Endometrial microvascular endothelial cells (primary cell): ENCODE measurements around the gene CFAP410. TPM values are rescaled to one million over a fixed set of nuclear protein-coding genes. Genes with fewer than 3 reads are reported as not detected.
"Not testable (repeated sequence)": the region's sequence is repeated elsewhere in the genome, so short reads cannot be mapped to it uniquely, and the experiment has no call there.

ENCODE experiments used
- in situ Hi-C: cut with HindIII; loops from 2 replicates; pipeline ENCODE4 v1.10.0; 2017; ENCODE audit warnings: low sequenced_read_pairs, low pct_unique_long_range_greater_than_20kb; ENCODE audit errors: inconsistent ontology term
- total RNA-seq: library from RNA; depleted of rRNA; stranded (reverse); fragments of >200 nt; gene quantifications from one replicate; pipeline ENCODE4 v1.2.3, GENCODE V29; 2015; ENCODE audit errors: inconsistent ontology term

The CFAP410 gene
- total RNA-seq, 1 donor from 2014 or later: 5.6 TPM

DNA sequence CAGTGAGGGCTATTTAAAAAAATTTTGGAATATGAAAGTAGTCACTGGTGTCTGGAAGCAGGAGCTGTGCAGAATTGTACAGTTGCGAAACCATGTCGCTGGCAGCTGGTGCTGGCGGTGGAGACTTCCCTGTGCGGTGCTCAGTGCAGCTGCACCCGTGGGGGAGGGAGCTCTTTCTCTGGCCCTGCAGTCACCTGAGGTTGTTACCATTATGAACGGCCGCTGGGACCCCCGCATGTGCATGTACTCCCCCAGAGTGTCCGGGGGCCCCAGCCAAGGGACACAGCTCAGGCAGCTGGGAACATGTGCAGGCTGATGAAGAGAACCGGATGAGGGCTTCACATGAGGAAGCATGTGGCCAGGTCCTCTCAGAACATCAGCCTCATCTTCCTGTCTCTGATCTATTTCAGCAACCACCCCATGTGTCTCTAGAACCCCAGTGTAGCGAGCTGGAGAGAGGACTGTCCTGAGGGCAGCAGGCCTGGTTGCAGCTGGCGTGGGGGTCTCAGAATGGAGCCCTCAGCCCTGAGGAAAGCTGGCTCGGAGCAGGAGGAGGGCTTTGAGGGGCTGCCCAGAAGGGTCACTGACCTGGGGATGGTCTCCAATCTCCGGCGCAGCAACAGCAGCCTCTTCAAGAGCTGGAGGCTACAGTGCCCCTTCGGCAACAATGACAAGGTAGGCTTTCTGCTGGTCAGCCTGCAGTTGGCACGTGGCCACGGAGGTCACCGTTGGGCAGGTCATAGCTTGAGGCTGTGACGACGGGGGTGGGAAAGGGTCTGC lies 14.2 kb upstream of the CFAP410 start, which contains the start of gene TRPM2:
Gene TRPM2 (plus strand): TSS at position 431 of the 780 bp plus-strand sequence. CDS start 80 bp downstream, at position 511.
- in situ Hi-C loops: no loop called here

DNA sequence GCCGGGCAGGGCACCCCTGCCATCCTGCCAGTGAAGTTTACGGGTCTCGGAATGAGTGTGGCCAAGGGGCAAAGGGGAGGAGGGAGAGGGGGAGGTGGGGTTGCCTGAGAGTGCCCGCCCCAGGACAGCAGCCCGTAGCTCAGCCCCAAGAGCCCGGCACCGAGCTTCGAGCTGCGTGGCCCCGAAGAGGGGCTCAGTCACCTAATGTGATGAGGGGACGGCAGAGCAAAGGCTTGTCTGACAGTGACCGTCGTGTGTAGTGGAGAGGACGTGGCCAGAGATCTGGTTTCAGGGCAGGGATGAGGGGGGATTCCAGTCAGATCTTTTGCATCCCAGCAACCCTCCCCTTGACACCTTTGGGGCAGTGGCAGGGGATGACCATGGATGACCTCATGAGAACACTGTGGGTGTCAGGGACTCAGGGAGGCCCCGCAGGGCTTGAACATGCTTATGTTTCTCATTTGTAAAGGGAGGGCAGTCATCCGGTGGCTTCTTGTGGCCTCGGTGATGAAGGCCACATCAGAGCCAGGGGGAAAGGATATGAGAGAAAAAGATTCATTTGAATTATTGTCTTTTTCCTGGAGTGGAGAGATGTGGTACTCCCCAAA lies 13.2 kb upstream of the CFAP410 start:
- in situ Hi-C loops: no loop called here

DNA sequence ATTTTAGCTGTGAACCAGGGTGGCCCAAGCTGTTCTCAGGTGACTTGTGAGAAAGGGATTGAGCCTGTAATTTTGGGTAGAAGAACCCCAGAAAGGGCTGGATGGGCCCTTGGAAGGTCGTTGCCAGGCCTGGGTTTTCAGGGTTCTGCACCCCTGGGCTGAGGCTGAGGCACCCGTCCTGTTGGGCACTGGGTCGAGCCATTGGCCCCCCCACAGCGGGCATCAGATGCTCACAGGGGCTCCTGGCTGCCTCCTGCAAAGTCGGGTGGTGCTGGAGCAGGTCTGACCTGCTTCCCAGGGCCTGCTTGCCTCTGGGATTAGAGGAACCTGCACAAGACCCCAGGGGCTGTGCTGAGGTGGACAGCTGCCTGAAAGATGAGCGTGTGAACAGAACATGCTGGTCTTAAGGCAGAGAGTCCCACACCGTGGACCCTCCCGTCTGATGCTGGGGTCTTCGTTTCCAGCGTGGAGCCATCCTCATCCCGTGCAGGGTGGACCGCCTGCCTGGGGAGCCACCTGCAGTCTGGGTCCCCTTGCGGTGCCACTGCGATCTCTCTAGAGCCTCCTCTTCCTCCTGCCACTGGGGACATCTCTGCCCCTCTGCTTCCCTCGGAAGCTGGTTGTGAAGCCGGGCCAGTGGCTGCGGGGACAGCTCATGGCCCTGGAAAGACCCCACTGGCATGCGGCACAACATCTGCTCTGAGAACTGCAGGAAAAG lies 12.5 kb upstream of the CFAP410 start:
- in situ Hi-C loops: no loop called here

DNA sequence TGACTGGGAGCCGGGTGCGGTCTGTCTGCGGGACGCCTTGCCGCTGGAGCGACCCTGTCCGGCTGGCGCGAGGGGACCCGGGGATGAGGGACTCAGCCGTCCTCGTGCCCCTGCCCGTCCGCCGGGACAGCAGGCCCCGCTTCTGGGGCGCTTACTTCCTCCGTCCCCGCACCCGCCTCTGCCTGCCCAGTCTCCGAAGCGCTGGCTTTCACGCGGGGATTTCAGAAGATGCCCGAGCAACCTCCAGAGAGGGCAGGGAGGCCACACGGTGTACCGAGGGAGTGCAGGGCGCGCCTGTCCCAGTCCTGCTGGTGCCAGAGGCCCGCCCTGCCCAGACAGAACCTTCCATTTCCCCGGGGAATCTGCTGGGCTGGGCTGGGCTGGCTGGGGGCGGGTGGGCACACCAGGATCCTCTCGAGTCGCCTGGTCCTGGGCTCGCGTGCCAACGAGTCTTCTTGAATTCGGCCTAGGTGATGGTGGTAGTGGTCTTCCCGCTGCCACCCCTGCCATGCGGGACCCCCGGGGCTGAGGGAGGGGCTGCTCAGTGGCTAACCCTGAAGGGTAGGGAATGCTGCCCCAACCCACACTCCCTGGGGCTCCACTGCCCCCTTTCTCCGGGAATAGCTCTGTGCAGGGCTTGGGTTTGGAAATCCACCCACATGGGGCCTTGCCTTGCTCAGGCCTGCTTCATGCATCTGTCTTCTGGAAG lies 11.7 kb upstream of the CFAP410 start:
- in situ Hi-C loops: no loop called here

DNA sequence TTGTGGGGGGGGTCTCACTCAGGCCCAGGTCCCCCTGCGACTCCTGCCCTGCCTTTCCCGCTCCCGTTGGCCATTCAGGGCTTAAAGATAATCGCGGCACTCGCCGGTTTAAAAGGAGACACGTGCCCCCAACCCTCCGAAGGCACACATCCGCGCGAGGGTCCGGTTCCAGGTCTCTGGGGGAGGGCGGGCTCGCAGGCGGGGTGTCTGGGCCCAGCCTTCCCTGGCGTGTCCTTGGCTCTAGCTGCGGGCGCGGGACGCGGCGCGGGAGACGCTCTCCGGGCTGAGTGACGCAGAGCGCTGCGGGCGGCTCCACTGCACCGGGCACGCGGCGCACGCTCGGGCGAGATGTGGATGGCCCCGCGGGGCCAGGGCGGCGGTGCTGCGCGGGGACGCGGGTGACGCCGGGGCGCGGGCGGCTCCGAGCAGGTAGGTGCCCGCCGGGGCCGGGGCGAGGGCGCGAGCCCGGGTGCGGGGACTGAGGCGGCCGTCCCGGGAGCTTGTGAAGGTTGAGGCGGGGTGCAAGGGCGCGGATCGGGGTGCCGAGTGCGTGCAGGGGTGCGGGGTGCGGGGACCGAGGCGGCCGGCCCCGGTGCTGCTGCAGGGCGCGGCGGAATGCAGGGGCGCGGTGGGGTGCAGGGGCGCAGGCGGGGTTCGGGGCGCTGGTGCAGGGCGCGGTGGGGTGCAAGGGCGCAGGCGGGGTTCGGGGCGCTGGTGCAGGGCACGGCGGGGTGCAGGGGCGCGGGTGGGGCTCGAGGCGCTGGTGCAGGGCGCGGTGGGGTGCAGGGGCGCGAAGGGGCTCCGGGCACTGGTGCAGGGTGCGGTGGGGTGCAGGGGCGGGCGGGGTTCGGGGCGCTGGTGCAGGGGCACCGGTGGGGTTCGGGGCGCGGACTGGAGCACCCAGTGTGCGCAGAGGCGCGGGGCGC lies 10.9 kb upstream of the CFAP410 start:
- in situ Hi-C loops: no loop called here

DNA sequence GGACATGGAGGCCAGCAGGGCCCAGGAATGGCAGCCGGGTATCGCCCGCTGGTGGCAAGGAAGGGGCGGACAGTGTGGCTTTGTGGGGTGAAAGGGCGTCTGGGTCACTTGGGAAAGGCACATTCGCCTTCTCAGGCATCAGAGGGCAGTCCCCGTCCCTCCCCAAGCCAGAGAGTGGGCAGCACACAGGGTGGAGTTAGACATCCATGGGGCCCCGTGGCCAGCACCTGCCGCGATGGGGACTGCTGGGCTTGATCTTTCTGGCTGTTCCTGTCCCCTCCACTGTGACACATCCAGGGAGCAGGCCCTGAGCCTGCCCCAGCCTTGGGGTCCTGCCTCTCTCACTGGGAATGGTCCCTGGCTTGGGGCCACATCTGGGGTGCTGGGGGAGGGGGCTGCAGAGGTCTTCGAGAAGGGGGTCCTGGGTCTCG lies 10.2 kb upstream of the CFAP410 start:
- in situ Hi-C loops: no loop called here

DNA sequence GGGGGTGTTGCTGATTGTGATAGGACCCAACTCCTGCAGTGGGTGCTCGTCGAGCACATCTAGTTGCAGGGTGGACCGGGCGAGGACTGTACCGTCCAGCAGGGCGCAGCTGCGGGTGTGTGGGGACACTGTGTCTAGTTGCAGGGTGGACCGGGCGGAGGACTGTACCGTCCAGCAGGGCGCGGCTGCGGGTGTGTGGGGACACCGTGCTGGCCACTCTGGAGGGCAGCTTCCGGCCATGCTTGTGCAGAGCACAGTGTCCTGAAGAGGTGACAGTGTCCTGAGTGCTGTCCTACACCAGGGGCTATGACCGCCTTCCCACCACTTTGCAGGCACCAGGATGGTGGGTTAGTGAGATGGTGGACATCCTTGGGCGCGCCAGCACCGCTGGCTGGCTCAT lies 9.7 kb upstream of the CFAP410 start:
- in situ Hi-C loops: no loop called here

DNA sequence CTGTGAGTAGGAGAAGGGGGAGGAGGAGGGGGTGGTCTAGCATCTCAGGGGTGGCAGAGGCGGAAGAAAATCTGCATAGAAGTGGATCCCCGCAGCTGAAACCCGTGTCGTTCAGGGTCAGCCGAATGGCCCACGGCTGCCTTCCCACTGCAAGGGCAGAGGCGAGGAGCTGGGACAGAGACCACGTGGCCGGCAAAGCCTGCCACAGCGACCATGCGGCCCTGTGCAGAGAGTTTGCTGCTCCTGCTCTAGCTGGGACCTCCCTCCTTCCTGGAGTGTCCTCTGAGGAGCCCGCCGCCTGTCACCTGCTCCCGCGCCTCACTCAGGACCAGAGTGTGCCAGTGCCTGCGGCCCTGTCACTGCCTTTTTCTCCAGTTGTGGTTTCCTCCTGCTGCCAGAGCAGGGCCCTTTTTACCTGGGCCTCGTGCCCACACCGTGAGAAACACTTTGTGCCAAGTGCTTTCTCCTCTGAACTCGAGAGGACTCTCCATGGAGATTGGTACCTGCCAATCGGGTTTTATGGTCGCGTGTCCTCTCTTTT lies 8.8 kb upstream of the CFAP410 start:
- in situ Hi-C loops: no loop called here

DNA sequence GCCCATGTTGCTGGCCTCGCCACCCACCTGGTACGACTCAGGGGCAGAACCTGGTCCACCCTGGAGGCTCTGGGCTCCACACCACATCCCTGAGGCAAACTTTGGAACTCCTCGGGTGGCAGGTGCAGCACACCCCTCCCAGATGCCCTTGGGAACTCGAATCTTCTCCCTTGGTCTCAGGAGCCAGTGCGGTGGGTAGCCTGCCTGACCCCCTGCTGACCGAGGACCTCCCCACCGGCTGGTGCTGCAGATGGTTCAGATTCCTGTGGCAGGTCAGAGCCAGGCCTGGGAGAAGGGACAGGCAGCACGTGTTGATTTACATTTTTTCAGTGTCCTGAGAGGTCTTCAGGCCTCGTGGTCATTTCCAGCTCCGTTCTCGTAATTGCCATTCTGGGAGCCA lies 6.3 kb upstream of the CFAP410 start:
- in situ Hi-C loops: no loop called here

DNA sequence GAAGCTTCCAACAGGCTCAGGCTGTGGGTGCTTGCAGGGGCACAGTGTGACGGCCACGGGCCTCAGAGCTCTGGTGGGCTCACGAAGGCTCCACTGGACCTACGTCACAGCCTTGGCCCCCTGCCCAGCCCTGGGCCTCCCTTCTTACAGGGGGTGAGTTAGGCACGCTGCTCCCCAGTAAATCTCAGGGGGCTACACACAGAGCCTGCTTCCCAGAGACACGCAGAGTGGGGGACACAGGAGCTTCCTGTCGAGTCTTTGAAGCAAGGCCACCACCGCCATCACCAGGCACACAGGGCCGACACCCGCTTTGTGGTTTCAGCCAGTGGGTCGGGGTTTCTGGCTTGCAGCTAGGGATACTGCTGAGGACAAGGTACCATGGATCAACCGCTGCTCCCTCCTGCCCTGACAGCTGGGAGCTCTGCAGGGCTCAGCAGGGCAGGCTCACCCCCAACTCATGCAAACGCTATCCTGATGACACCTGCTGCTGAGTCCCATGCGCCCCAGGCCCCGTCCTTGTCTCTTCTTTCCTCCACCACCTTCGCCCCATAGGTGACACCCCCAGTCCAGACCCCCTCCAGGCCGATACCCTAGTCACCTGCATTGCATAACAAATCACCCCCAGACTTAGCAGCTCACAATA lies 5.5 kb upstream of the CFAP410 start:
- in situ Hi-C loops: no loop called here

DNA sequence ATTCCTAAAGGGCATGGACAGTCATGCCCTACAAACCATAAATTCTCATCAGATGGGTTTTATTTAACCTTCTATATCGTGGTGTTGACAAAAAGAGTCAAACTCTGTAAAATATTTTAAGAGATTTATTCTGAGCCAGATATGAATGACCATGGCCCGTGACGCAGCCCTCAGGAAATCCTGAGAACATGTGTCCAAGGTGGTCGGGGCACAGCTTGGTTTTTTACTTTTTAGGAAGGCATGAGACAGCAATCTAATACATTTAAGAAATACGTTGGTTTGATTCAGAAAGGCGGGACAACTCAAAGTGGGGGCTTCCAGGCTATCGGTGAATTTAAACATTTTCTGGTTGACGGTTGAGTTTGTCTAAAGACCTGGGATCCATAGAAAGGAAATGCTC lies 3.8 kb upstream of the CFAP410 start:
- in situ Hi-C loops: not testable (repeated sequence)

DNA sequence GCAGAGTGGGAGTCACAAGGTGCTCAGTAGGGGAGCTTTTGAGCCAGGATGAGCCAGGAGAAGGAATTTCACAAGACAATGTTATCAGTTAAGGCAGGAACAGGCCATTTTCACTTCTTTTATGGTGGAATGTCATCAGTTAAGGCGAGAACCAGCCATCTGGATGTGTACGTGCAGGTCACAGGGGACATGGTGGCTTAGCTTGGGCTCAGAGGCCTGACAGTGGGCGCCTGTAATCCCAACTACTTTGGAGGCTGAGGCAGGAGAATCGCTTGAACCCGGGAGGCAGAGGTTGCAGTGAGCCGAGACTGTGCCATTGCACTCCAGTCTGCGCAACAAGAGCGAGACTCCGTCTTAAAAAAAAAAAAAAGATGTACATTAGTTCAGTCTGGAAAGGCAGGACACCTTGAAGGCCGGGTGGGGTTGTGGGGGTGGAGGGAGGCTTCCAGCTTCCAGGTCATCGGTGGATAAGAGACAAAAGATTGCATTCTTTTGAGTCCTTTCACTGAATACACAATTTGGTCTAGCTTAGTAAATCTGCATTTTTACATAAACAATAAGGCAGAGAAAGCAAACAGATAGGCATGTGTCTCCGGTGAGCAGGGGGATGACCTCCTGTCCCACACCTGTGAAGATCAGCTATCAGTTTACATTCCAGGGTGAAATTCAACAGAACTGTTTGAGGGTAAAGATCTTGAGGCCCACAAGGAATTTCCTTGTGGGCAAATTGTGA lies 2.7 kb upstream of the CFAP410 start:
- in situ Hi-C loops: not testable (repeated sequence)

DNA sequence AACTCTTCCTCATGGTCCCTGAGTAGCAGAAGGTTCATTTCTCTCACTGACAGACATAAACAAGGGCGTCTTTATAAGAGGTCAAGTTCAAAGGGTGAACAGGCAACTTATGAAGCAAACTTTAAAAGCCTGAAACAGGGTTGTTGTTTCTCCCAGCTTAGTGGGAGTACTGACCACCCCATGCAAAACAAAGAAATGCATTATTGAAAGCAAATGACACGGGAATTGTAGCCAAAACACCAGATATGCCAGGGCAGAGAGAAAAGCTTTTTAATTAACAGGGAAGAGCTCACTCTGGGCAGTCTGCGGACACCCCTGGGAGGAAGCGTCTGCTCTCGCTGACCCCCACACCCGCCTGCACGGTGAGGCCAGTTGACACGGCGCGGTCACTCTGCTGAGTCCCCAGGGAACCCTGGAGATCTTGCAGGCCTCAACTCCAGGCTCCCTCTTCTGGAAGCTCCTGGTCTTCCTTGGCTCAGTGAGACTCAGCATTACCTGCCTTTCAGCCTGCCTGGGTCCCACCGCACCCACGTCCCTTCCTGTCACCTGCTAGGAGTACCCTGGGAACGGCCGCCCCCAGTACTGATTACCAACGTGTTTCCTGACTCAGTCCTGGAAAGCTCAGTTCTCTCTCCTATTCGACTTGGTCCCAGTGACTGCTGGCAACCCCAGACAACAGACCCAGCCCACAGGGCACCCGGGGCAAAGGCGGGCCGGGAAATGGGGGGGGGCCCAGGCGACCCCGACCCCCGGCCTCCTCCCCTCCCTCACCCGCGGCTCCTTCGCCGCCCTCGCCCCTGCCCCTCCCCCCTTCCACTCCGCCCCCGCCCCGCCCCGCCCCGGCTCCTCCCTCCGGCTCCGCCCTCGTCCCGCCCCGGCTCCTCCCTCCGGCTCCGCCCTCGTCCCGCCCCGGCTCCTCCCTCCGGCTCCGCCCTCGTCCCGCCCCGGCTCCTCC lies 972 bp downstream of the CFAP410 start:
- in situ Hi-C loops: no loop called here

DNA sequence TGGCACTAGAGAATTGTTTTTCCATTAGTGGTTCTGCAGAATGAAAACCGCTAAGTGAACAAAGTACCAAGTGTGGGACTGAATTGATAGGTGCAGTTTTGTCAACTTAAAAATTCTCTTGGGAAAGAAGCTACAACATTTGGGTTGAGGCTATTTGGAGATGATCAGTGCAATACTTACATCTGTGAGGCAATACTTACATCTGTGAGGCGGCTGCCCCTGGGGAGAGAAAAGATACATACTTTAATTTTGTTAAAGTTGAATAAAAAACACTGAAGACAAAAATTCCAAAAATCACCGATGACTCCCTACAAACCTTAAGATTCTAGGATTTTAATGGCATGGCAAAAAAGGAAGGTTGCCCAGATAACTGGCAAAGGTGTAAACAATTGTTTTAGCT lies 1.7 kb downstream of the CFAP410 start:
- in situ Hi-C loops: no loop called here

DNA sequence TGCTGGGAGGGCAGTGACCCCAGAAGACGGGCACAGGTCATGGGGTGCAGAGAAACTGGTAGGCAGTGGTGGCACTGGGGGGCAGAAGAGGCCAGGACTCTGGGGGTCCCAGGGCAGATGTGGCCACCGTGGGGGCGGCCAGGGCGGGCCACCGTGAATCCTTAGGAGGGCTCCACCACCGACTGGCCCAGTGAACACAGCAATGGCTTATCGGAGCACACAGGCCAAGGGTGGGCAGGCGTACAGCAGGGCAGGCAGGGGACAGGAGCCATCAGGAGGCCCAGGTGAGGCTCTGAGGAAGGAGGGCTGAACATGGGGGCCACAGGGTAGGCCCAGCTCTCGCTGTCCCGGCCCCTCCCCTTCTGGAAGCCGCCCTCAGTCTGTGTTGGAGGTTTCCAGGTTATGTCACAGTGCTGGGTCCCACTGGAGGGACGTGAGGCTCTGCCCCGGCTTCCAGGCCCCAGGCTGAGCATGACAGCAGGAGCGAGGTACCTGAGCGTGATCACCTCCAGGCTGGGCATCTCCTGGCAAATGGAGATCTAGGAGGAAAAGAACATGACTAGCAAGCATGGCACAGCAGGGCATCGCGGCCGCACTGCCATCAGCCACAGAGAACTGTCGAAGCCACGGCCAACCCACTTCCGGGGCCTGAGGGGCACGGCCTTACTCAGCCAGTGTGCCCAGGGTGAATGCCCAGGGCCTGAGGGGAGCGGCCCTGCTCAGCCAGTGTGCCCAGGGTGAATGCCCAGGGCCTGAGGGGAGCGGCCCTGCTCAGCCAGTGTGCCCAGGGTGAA lies 3.7 kb downstream of the CFAP410 start:
- in situ Hi-C loops: no loop called here
